ENCODE measurements around the gene ABCA1.
"Not testable (repeated sequence)": the region's sequence is repeated elsewhere in the genome, so short reads cannot be mapped to it uniquely, and the experiment has no call there.

DNA sequence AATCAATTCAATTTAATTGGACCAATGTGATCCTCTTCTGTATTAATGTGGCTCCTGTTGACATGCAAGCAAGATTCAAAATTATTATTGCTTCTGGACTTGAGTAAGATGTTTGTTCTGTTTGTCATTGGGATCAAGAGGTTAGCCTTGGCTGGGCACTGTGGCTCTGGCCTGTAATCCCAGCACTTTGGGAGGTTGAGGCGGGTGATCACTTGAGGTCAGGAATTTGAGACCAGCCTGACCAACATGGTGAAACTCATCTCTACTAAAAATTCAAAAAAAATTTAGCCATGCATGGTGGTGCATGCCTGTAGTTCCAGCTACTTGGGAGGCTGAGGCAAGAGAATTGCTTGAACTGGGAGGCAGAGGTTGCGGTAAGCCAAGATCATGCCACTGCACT, 5.1 kb upstream of the ABCA1 start:
- not testable (repeated sequence) for TF ChIP-seq CTCF (optimal IDR thresholded peaks at IDR 0.05 in 1 of 3, IDR thresholded peaks at IDR 0.05 in 1 of 3, conservative IDR thresholded peaks at IDR 0.05 in 1 of 3; ENCODE audit: extremely low read depth in 1 of 3, insufficient read depth in 2 of 3, low read length in 3 of 3); EZH2 (IDR thresholded peaks at IDR 0.05; ENCODE audit: low read length)

All from keratinocyte (primary cell).